B cell (primary cell): ENCODE measurements around the gene IGF1. TPM values are rescaled to one million over a fixed set of nuclear protein-coding genes. Genes with fewer than 3 reads are reported as not detected.

Source experiments
- ATAC-seq: fragments of 200-7000 bp; cut with Tn5 transposase; one replicate; pipeline ENCODE4 v1.10.0; 2021; ENCODE audit warnings: low read depth, mild to moderate bottlenecking, moderate number of reproducible peaks, moderate library complexity
- CTCF ChIA-PET: fragments of 350-600 bp; sonication (Branson Sonifier 250); formaldehyde crosslinking; loops from one replicate; lab custom pipeline; 2021; ENCODE audit warnings: antibody characterized with exemption, inconsistent platforms; lab: Charles Lee
- POLR2A ChIA-PET: fragments of 350-600 bp; sonication (Branson Sonifier 250); formaldehyde crosslinking; loops from one replicate; lab custom pipeline; 2021; ENCODE audit warnings: antibody characterized with exemption; lab: Charles Lee
- DNase-seq: peaks from one replicate; pipeline ENCODE4 v3.0.0; 2013
- H2AFZ ChIP-seq: 2 replicates; pipeline ENCODE4 v1.6.1; 2012; ENCODE audit warnings: mild to moderate bottlenecking, low read depth, low read length; ENCODE audit not compliant: insufficient read depth, poor library complexity, severe bottlenecking
- H3K27ac ChIP-seq, 2 donors: 1 replicate in 1 of 2; 2 replicates in 1 of 2; pipeline ENCODE4 v1.5.1; 2012 to 2013; ENCODE audit warnings: low read length in 2 of 2, mild to moderate bottlenecking in 2 of 2, moderate library complexity in 1 of 2
- H3K27me3 ChIP-seq, 4 experiments: fragments of 200-600 bp in 1 of 4; sonication (generic) in 1 of 4; replicated peaks in 1 of 4; 1 replicate in 2 of 4; 2 replicates in 2 of 4; pipeline versions ENCODE4 v1.6.1 to v1.7.0; 2013 to 2016; ENCODE audit warnings: low read length in 3 of 4, mild to moderate bottlenecking in 2 of 4, mixed read lengths in 1 of 4, moderate library complexity in 1 of 4; ENCODE audit not compliant: insufficient read depth in 4 of 4, control insufficient read depth in 3 of 4; ENCODE audit errors: control extremely low read depth in 1 of 4
- H3K36me3 ChIP-seq, 2 experiments: replicated peaks in 1 of 2; 1 replicate in 1 of 2; 2 replicates in 1 of 2; pipeline versions ENCODE4 v1.6.1 to v1.7.1; 2013; ENCODE audit warnings: low read length in 1 of 2; ENCODE audit not compliant: insufficient read depth in 2 of 2, control insufficient read depth in 1 of 2; ENCODE audit errors: control extremely low read depth in 1 of 2, extremely low read depth in 1 of 2
- H3K4me1 ChIP-seq, 2 donors: fragments of 200-600 bp in 1 of 2; sonication (generic) in 1 of 2; 1 replicate in 1 of 2; 2 replicates in 1 of 2; pipeline versions ENCODE4 v1.5.1 to v1.6.1; 2013 to 2017; ENCODE audit warnings: low read length in 2 of 2; ENCODE audit not compliant: control insufficient read depth in 2 of 2, insufficient read depth in 2 of 2
- H3K4me2 ChIP-seq: replicated peaks from 2 replicates; pipeline ENCODE3; 2012; ENCODE audit warnings: mild to moderate bottlenecking, low read depth, low read length; ENCODE audit not compliant: poor library complexity, severe bottlenecking
- H3K4me3 ChIP-seq, 5 experiments: fragments of 200-600 bp in 1 of 5; sonication (generic) in 1 of 5; 1 replicate in 3 of 5; 2 replicates in 2 of 5; pipeline versions ENCODE4 v1.5.1 to v1.7.0; 2011 to 2016; ENCODE audit warnings: low read length in 4 of 5, mild to moderate bottlenecking in 4 of 5, low read depth in 2 of 5, control low read depth in 1 of 5, moderate library complexity in 1 of 5; ENCODE audit not compliant: insufficient read depth in 1 of 5; ENCODE audit errors: control extremely low read depth in 1 of 5, extremely low read depth in 1 of 5
- H3K79me2 ChIP-seq: fragments of 200-600 bp; sonication (generic); one replicate; pipeline ENCODE4 v1.6.0; 2016; ENCODE audit warnings: low read length; ENCODE audit not compliant: control insufficient read depth, insufficient read depth
- H3K9ac ChIP-seq: fragments of 200-600 bp; sonication (generic); 2 replicates; pipeline ENCODE4 v1.6.1; 2017; ENCODE audit warnings: mild to moderate bottlenecking, low read length, moderate library complexity
- H3K9me3 ChIP-seq, 3 donors: one replicate each; pipeline versions ENCODE4 v1.6.1 to v1.7.1; 2013; ENCODE audit warnings: low read length in 2 of 3; ENCODE audit not compliant: control insufficient read depth in 2 of 3, insufficient read depth in 1 of 3; ENCODE audit errors: control extremely low read depth in 1 of 3
- H4K20me1 ChIP-seq: 2 replicates; pipeline ENCODE4 v1.6.0; 2012; ENCODE audit warnings: mild to moderate bottlenecking, low read length; ENCODE audit not compliant: insufficient read depth, control insufficient read depth, poor library complexity, severe bottlenecking
- H3K27ac Mint-ChIP-seq: one replicate; pipeline ENCODE4 v1.8.0; 2021; ENCODE audit warnings: mixed read lengths
- H3K27me3 Mint-ChIP-seq: one replicate; pipeline ENCODE4 v1.8.0; 2021; ENCODE audit warnings: mixed read lengths
- H3K4me1 Mint-ChIP-seq: one replicate; pipeline ENCODE4 v1.8.0; 2021; ENCODE audit warnings: mixed read lengths
- H3K4me3 Mint-ChIP-seq: one replicate; pipeline ENCODE4 v1.8.0; 2021; ENCODE audit warnings: mixed read lengths
- H3K9me3 Mint-ChIP-seq: one replicate; pipeline ENCODE4 v1.8.0; 2022; ENCODE audit warnings: mixed read lengths; ENCODE audit not compliant: insufficient read depth
- CTCF ChIP-seq: fragments of 200-600 bp; IDR thresholded peaks from one replicate; pipeline ENCODE4 v1.8.0; 2022; ENCODE audit warnings: antibody characterized with exemption, mild to moderate bottlenecking
- EZH2 ChIP-seq: IDR thresholded peaks from 2 replicates; pipeline ENCODE4 v1.6.1; 2012; ENCODE audit warnings: borderline replicate concordance, low read depth, mild to moderate bottlenecking, moderate library complexity, low read length; ENCODE audit not compliant: insufficient read depth, poor library complexity, severe bottlenecking
- WGBS: methylation state at CpG from one replicate; pipeline ENCODE4 v1.1.5; 2013; ENCODE audit warnings: missing lambda C conversion rate; ENCODE audit not compliant: insufficient coverage; 5-methylcytosine and 5-hydroxymethylcytosine counted together
- intact Hi-C: fragments of 100-400 bp; cut with micrococcal nuclease; formaldehyde crosslinking; loops from one replicate; pipeline ENCODE4 v1.10.0; 2022
- polyA plus RNA-seq: library from polyadenylated mRNA; depleted of rRNA; stranded (reverse); fragments of >200 nt; gene quantifications from 2 replicates; pipeline ENCODE4 v1.2.3, GENCODE V29; 2012
- total RNA-seq, 2 donors: library from RNA; stranded (reverse); fragments of 120-200 nt in 1 of 2; gene quantifications; 1 replicate in 1 of 2; 2 replicates in 1 of 2; pipeline versions ENCODE4 v1.2.3 to v1.2.4, GENCODE V29; 2013 to 2022

The IGF1 gene
- total and polyA plus RNA-seq, 2 donors (not counting 1 experiment from before 2014, with no cell fraction given), result 0.21 TPM; not detected in 1

- H3K4me3 ChIP-seq, result peak overlapping the region in 2 of 5 experiments; percentile 22 to 32
- intact Hi-C loops, result no loop called here
- Mint-ChIP-seq H3K27me3 (peaks cover 19% of the 10 kb centered on the region), H3K4me3 (no peak overlapping the region), H3K27ac (no peak overlapping the region), H3K9me3 (no peaks in the 10 kb centered on the region), H3K4me1 (peaks cover 25% of the 10 kb centered on the region)
- no peak overlapping the region for H3K27ac ChIP-seq
- H3K79me2 ChIP-seq, result no peaks in the 10 kb centered on the region
- H3K27me3 ChIP-seq, result peaks cover 0 to under 1% (median under 1%) of the 10 kb centered on the region in 4 experiments
- H2AFZ ChIP-seq, result peak overlapping the region; percentile 24
- POLR2A ChIA-PET, result no interaction called here
- no peaks in the 10 kb centered on the region for H4K20me1 ChIP-seq
- H3K4me1 ChIP-seq, result peaks cover 22 to 28% of the 10 kb centered on the region in 2 donors
- peak overlapping the region; percentile 47 for H3K4me2 ChIP-seq
- no peaks in the 10 kb centered on the region for H3K9me3 ChIP-seq
- DNase-seq (peak; percentile 32), ATAC-seq (no peak)
- WGBS, result 41% methylated on average over 9 of the region's 11 CpGs
- no peaks in the 10 kb centered on the region for H3K36me3 ChIP-seq
- CTCF ChIA-PET, result interaction anchor here (0.9 to 1.3 kb wide), 4 partner anchors 301 to 542 kb away, joined by 3 to 5 read pairs (median 4); no protein-coding TSS in a partner anchor
- TF ChIP-seq EZH2 (no peak), CTCF (no peak)
- H3K9ac ChIP-seq, result peak overlapping the region; percentile 38
These were observed 1.1 kb downstream of the IGF1 start for GRCh38 chr12:102479099-102479885.
